ENCODE measurements around the gene FGB.

DNA sequence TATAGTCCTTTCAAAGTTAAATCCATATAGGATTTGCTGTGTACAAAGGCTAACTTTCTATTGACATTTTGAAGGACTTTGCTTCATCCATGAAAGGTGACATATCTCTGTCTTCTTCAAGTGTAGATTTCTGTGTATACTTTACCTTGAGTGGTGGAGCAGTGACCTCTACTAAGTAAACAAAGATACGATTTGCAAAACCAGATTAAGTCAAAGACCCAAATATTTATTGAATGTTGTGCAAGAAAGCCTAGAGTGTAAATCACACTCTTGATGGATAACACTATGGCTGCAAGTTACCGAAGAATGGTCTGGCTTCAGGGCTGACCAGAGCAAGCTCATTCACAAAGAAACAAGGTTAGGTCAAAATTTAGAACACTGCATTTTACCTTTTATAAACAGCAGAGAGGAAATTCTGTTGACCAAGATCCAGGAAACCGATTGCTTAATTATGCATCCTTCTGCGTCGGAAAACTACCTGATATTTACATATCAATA, 55.1 kb downstream of the FGB start:
- TF ChIP-seq, protein P1, sequence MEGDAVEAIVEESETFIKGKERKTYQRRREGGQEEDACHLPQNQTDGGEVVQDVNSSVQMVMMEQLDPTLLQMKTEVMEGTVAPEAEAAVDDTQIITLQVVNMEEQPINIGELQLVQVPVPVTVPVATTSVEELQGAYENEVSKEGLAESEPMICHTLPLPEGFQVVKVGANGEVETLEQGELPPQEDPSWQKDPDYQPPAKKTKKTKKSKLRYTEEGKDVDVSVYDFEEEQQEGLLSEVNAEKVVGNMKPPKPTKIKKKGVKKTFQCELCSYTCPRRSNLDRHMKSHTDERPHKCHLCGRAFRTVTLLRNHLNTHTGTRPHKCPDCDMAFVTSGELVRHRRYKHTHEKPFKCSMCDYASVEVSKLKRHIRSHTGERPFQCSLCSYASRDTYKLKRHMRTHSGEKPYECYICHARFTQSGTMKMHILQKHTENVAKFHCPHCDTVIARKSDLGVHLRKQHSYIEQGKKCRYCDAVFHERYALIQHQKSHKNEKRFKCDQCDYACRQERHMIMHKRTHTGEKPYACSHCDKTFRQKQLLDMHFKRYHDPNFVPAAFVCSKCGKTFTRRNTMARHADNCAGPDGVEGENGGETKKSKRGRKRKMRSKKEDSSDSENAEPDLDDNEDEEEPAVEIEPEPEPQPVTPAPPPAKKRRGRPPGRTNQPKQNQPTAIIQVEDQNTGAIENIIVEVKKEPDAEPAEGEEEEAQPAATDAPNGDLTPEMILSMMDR (IDR thresholded peaks at IDR 0.05): no peak
- no peak for TF ChIP-seq POLR2A (IDR thresholded peaks at IDR 0.05)

All from thyroid gland (tissue), 4 donors.